Erythroblast (primary cell): ENCODE measurements around the gene C2orf42.

Experiments used
- GATA1 ChIP-seq: IDR thresholded peaks from 2 replicates; pipeline ENCODE4 v1.6.1; 2011; ENCODE audit warnings: low read depth, mild to moderate bottlenecking, control low read depth, low read length, moderate library complexity
- POLR2A ChIP-seq: IDR thresholded peaks from 2 replicates; pipeline ENCODE4 v1.6.1; 2011; ENCODE audit warnings: mild to moderate bottlenecking, low read length

DNA sequence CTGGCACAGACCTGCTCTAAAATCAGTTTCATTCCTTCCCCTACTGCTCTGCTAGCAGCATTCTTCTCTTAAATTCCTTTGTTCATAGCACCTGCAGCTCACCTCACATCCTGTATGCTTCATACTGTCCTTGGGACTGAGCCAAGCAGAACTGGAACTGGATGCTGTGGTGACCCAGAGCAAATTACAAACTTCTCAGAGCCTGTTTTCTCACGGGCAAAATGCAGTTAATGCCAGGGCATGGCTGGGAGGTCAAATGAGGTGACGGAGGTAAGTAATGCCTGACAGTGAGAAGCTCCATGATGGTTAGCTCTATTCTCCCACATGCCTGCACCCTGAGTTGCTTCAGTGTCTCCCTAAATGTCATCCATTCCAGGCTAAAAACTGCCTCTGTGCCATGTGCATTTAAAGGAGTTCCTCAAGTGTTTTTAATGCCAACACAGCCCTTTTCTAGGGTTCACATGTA, 29.7 kb downstream of the C2orf42 start:
- TF ChIP-seq POLR2A (no peak), GATA1 (no peak)
